HG03196 (cell line): Measurements from ENCODE around the gene KIF20B.

Experiments
- ATAC-seq: cut with Tn5 transposase; IDR thresholded peaks from one replicate; pipeline ENCODE4 v1.9.1; 2021; ENCODE audit not compliant: unreplicated experiment

The KIF20B gene

GRCh38 chr10:89701242-89702120 is at the start of gene KIF20B:
TSS of gene KIF20B (plus strand) at chr10:89701590. CDS start at chr10:89705295, 3,705 bp downstream.
- ATAC-seq = peak; percentile 98

- peak; percentile 49 for ATAC-seq
These were observed 49.3 kb upstream of the KIF20B start for GRCh38 chr10:89651916-89652573.

GRCh38 chr10:89652806-89653370 is 48.5 kb upstream of the KIF20B start:
- ATAC-seq = no peak

GRCh38 chr10:89653410-89653869 is 48.0 kb upstream of the KIF20B start:
- peak; percentile 38 for ATAC-seq

- no peak for ATAC-seq
These were observed 45.7 kb upstream of the KIF20B start for GRCh38 chr10:89655722-89656121.

GRCh38 chr10:89657302-89657701 is 44.1 kb upstream of the KIF20B start:
- no peak for ATAC-seq

- no peak for ATAC-seq
These were observed 42.0 kb upstream of the KIF20B start for GRCh38 chr10:89659143-89660131.

- no peak for ATAC-seq
These were observed 38.8 kb upstream of the KIF20B start for GRCh38 chr10:89662596-89662995.

- ATAC-seq = no peak
These were observed 38.2 kb upstream of the KIF20B start for GRCh38 chr10:89663144-89663543.

- no peak for ATAC-seq
These were observed 37.2 kb upstream of the KIF20B start for GRCh38 chr10:89664203-89664602.

GRCh38 chr10:89665302-89665701 is 36.1 kb upstream of the KIF20B start:
- no peak for ATAC-seq

- ATAC-seq = no peak
These were observed 35.3 kb upstream of the KIF20B start for GRCh38 chr10:89666138-89666537.

- ATAC-seq = no peak
These were observed 32.9 kb upstream of the KIF20B start for GRCh38 chr10:89668386-89669071.

GRCh38 chr10:89669985-89670384 is 31.4 kb upstream of the KIF20B start:
- no peak for ATAC-seq

- ATAC-seq = no peak
These were observed 30.5 kb upstream of the KIF20B start for GRCh38 chr10:89670926-89671325.

- no peak for ATAC-seq
These were observed 24.0 kb upstream of the KIF20B start for GRCh38 chr10:89677341-89677740.

GRCh38 chr10:89679986-89680385 is 21.4 kb upstream of the KIF20B start:
- peak; percentile 48 for ATAC-seq

GRCh38 chr10:89683883-89684282 is 17.5 kb upstream of the KIF20B start:
- ATAC-seq = no peak

- ATAC-seq = no peak
These were observed 16.8 kb upstream of the KIF20B start for GRCh38 chr10:89684604-89685003.

- ATAC-seq = no peak
These were observed 15.5 kb upstream of the KIF20B start for GRCh38 chr10:89685936-89686335.
